Trophoblast cell (in vitro differentiated cells and primary cell): ENCODE results near the gene TRPC4AP.

Experiments
- DNase-seq, 2 donors: peaks; one replicate each; pipeline ENCODE4 v3.0.0-alpha.2; 2016
- H2AFZ ChIP-seq: 2 replicates; pipeline ENCODE4 v1.6.1; 2013; ENCODE audit warnings: low read length, moderate library complexity, mild to moderate bottlenecking; ENCODE audit not compliant: insufficient read depth, poor library complexity
- H2AK5ac ChIP-seq: 2 replicates; pipeline ENCODE4 v1.6.1; 2013; ENCODE audit warnings: mild to moderate bottlenecking, low read length
- H2BK120ac ChIP-seq: 2 replicates; pipeline ENCODE4 v1.6.1; 2013; ENCODE audit warnings: low read length, mild to moderate bottlenecking, moderate library complexity; ENCODE audit not compliant: insufficient read depth, poor library complexity
- H2BK12ac ChIP-seq: 2 replicates; pipeline ENCODE4 v1.6.1; 2013; ENCODE audit warnings: mild to moderate bottlenecking, low read length, moderate library complexity
- H2BK5ac ChIP-seq: 2 replicates; pipeline ENCODE4 v1.6.1; 2013; ENCODE audit warnings: low read length, low read depth, moderate library complexity, mild to moderate bottlenecking; ENCODE audit not compliant: poor library complexity
- H3K14ac ChIP-seq: 2 replicates; pipeline ENCODE4 v1.6.1; 2013; ENCODE audit warnings: mild to moderate bottlenecking, low read length
- H3K18ac ChIP-seq: 2 replicates; pipeline ENCODE4 v1.6.1; 2013; ENCODE audit warnings: mild to moderate bottlenecking, low read length
- H3K23ac ChIP-seq: 2 replicates; pipeline ENCODE4 v1.6.1; 2013; ENCODE audit warnings: low read length
- H3K27ac ChIP-seq: 2 replicates; pipeline ENCODE4 v1.5.1; 2013; ENCODE audit warnings: low read depth, mild to moderate bottlenecking, inconsistent platforms, low read length, moderate library complexity
- H3K27me3 ChIP-seq: 2 replicates; pipeline ENCODE4 v1.6.1; 2013; ENCODE audit warnings: inconsistent platforms, mild to moderate bottlenecking, low read length, moderate library complexity; ENCODE audit not compliant: insufficient read depth
- H3K36me3 ChIP-seq, 2 experiments: 1 replicate in 1 of 2; 2 replicates in 1 of 2; pipeline ENCODE4 v1.6.1; 2013; ENCODE audit warnings: low read length in 2 of 2, mild to moderate bottlenecking in 2 of 2, moderate library complexity in 1 of 2; ENCODE audit not compliant: insufficient read depth in 2 of 2, control insufficient read depth in 1 of 2
- H3K4ac ChIP-seq: 2 replicates; pipeline ENCODE4 v1.6.1; 2013; ENCODE audit warnings: low read depth, mild to moderate bottlenecking, low read length, moderate library complexity
- H3K4me1 ChIP-seq, 2 experiments: 1 replicate in 1 of 2; 2 replicates in 1 of 2; pipeline ENCODE4 v1.6.1; 2013; ENCODE audit warnings: low read length in 2 of 2, mild to moderate bottlenecking in 2 of 2, moderate library complexity in 1 of 2; ENCODE audit not compliant: insufficient read depth in 2 of 2, control insufficient read depth in 1 of 2
- H3K4me2 ChIP-seq: 2 replicates; pipeline ENCODE4 v1.6.1; 2013; ENCODE audit warnings: inconsistent platforms, mild to moderate bottlenecking, low read length, moderate library complexity
- H3K4me3 ChIP-seq: 2 replicates; pipeline ENCODE4 v1.5.1; 2013; ENCODE audit warnings: mild to moderate bottlenecking, low read depth, low read length, inconsistent platforms
- H3K79me1 ChIP-seq: one replicate; pipeline ENCODE4 v1.6.1; 2013; ENCODE audit warnings: low read length
- H3K79me2 ChIP-seq: 2 replicates; pipeline ENCODE4 v1.6.1; 2013; ENCODE audit warnings: low read length, mild to moderate bottlenecking; ENCODE audit not compliant: control insufficient read depth, insufficient read depth, poor library complexity
- H3K9ac ChIP-seq: 2 replicates; pipeline ENCODE4 v1.6.1; 2013; ENCODE audit warnings: mild to moderate bottlenecking, low read length
- H3K9me3 ChIP-seq: 2 replicates; pipeline ENCODE4 v1.6.1; 2013; ENCODE audit warnings: low read depth, mild to moderate bottlenecking, control low read depth, inconsistent platforms, low read length; ENCODE audit not compliant: insufficient read depth
- H4K12ac ChIP-seq: 2 replicates; pipeline ENCODE4 v1.6.1; 2013; ENCODE audit warnings: low read depth, mild to moderate bottlenecking, low read length, moderate library complexity
- H4K8ac ChIP-seq: 2 replicates; pipeline ENCODE4 v1.6.1; 2013; ENCODE audit warnings: low read depth, mild to moderate bottlenecking, low read length, moderate library complexity
- H4K91ac ChIP-seq: one replicate; pipeline ENCODE4 v1.6.1; 2013; ENCODE audit warnings: low read depth, mild to moderate bottlenecking, low read length, moderate library complexity
- WGBS: extraction: QIAGEN DNeasy Blood & Tissue Kit; methylation state at CpG from one replicate; pipeline ENCODE4 v1.1.7; 2013; ENCODE audit warnings: missing lambda C conversion rate; ENCODE audit not compliant: insufficient read length, insufficient coverage; ENCODE audit errors: extremely low coverage; 5-methylcytosine and 5-hydroxymethylcytosine counted together

TRPC4AP gene

DNA sequence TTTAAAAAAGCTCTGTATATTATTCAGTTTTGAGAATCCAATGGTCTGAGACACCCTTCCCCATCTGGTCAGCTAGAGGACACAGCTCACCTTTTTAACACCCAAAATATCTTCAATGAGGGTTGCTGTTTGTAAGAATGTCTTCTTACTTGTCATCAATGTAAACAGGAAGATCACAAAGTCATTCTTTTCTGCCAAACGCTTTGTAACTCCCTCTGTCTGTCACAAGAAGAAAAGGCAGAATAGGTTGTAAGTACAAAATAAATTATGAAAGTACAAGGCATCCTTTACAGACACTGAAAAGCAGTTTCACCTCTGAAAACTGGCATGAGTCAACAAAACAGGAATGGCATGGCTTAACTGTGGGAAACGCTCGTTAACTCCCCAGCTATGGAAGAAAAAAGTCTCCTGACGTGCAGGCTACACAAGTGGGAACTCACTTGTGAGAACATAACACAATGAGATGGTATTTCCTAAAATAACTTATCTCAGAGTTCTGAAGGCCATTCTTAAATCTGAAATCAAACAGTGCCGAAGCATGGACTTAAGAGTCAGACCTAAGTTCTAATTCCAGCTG is 42.7 kb downstream of the TRPC4AP start:
- Histone ChIP-seq H2BK120ac (no peak overlapping the region), H3K14ac (no peak overlapping the region), H3K27ac (no peak overlapping the region), H3K79me1 (peaks cover 7% of the 10 kb centered on the region), H4K12ac (no peak overlapping the region), H3K9ac (no peak overlapping the region), H3K18ac (no peak overlapping the region), H4K91ac (no peak overlapping the region), H3K36me3 (peaks cover 13 to 15% of the 10 kb centered on the region in 2 experiments), H3K4ac (no peak overlapping the region), H3K4me2 (no peak overlapping the region), H3K23ac (no peak overlapping the region), H2BK12ac (no peak overlapping the region), H4K8ac (no peak overlapping the region), H3K9me3 (no peaks in the 10 kb centered on the region), H2AK5ac (no peak overlapping the region), H2AFZ (no peak overlapping the region), H3K27me3 (no peaks in the 10 kb centered on the region), H2BK5ac (peak overlapping the region; percentile 28), H3K4me3 (no peak overlapping the region), H3K79me2 (no peaks in the 10 kb centered on the region), H3K4me1 (peaks cover 11 to 13% of the 10 kb centered on the region in 2 experiments)
- DNase-seq = no peak
- no CpG with 5 or more reads among the region's 5 CpGs for WGBS

GRCh38 chr20:35048739-35049138 is 43.9 kb downstream of the TRPC4AP start:
- no peak for DNase-seq
- Histone ChIP-seq H4K8ac (no peak overlapping the region), H4K12ac (no peak overlapping the region), H3K79me2 (no peaks in the 10 kb centered on the region), H3K9ac (no peak overlapping the region), H3K4me2 (no peak overlapping the region), H3K36me3 (peaks cover 18% of the 10 kb centered on the region in 2 experiments), H3K9me3 (no peaks in the 10 kb centered on the region), H3K14ac (no peak overlapping the region), H3K23ac (no peak overlapping the region), H3K27me3 (no peaks in the 10 kb centered on the region), H2AFZ (no peak overlapping the region), H3K4ac (no peak overlapping the region), H2BK12ac (no peak overlapping the region), H2BK120ac (no peak overlapping the region), H3K27ac (no peak overlapping the region), H3K4me1 (peaks cover 11 to 12% of the 10 kb centered on the region in 2 experiments), H2BK5ac (no peak overlapping the region), H3K79me1 (peaks cover 7% of the 10 kb centered on the region), H3K4me3 (no peak overlapping the region), H2AK5ac (no peak overlapping the region), H3K18ac (no peak overlapping the region), H4K91ac (no peak overlapping the region)
- no CpG with 5 or more reads among the region's 1 CpG for WGBS

- no peak overlapping the region for H3K14ac ChIP-seq
These were observed 50.3 kb downstream of the TRPC4AP start for GRCh38 chr20:35042268-35042667.

DNA sequence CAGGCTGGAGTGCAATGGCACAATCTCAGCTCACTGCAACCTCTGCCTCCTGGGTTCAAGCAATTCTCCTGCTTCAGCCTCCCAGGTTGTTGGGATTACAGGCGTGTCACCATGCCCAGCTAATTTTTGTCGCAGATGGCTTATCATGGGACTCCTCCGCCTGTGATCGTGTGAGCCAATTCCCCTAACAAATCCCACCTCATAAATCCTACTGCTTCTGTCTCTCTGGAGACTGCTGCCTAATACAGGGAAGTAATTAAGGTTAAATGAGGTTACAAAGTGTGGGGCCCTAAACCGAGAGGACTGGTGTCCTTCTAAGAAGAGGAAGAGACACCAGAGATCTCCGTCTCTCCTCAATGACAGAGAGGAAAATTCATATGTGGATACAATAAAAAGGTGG is 52.0 kb downstream of the TRPC4AP start:
- WGBS = no CpG with 5 or more reads among the region's 6 CpGs

More at GRCh38 chr20:35042268-35042667, 50.3 kb downstream of the TRPC4AP start:
- Histone ChIP-seq H3K27me3 (no peaks in the 10 kb centered on the region), H3K36me3 (peaks cover 10 to 18% of the 10 kb centered on the region in 2 experiments), H2BK5ac (no peak overlapping the region), H3K27ac (no peak overlapping the region), H3K23ac (no peak overlapping the region), H3K18ac (no peak overlapping the region), H4K8ac (no peak overlapping the region), H2AK5ac (no peak overlapping the region), H3K4me1 (peaks cover 8 to 10% of the 10 kb centered on the region in 2 experiments), H4K12ac (no peak overlapping the region), H2BK120ac (no peak overlapping the region), H3K9ac (no peak overlapping the region), H3K4me2 (no peak overlapping the region), H3K4ac (no peak overlapping the region), H3K79me1 (no peaks in the 10 kb centered on the region), H3K4me3 (no peak overlapping the region), H2AFZ (no peak overlapping the region), H3K79me2 (no peaks in the 10 kb centered on the region), H3K9me3 (no peaks in the 10 kb centered on the region), H4K91ac (no peak overlapping the region), H2BK12ac (no peak overlapping the region)
- no peak for DNase-seq

More for the DNA sequence above, 52.0 kb downstream of the TRPC4AP start:
- H2AK5ac ChIP-seq = no peak overlapping the region
- H2AFZ ChIP-seq = no peak overlapping the region
- H4K12ac ChIP-seq = no peak overlapping the region
- no peak for DNase-seq
- H3K23ac ChIP-seq = no peak overlapping the region
- H2BK5ac ChIP-seq = no peak overlapping the region
- no peak overlapping the region for H3K14ac ChIP-seq
- H3K79me1 ChIP-seq = no peaks in the 10 kb centered on the region
- H2BK12ac ChIP-seq = no peak overlapping the region
- peaks cover 10 to 16% of the 10 kb centered on the region in 2 experiments for H3K36me3 ChIP-seq
- no peaks in the 10 kb centered on the region for H3K27me3 ChIP-seq
- H4K8ac ChIP-seq = no peak overlapping the region
- H3K4me2 ChIP-seq = no peak overlapping the region
- no peak overlapping the region for H3K4me3 ChIP-seq
- no peak overlapping the region for H3K9ac ChIP-seq
- no peak overlapping the region for H3K18ac ChIP-seq
- H4K91ac ChIP-seq = no peak overlapping the region
- H3K79me2 ChIP-seq = no peaks in the 10 kb centered on the region
- H3K27ac ChIP-seq = peak overlapping the region; percentile 7
- H2BK120ac ChIP-seq = no peak overlapping the region
- peaks cover 8 to 10% of the 10 kb centered on the region in 2 experiments for H3K4me1 ChIP-seq
- no peak overlapping the region for H3K4ac ChIP-seq
- no peaks in the 10 kb centered on the region for H3K9me3 ChIP-seq
